SHP77 (cell line): ENCODE measurements around the gene RNF7.
"Not testable (repeated sequence)": the region's sequence is repeated elsewhere in the genome, so short reads cannot be mapped to it uniquely, and the experiment has no call there.

Experiments
- DNase-seq, 2 experiments: peaks; one replicate each; lab custom pipeline; 2025; lab: John Stamatoyannopoulos, UW

The RNF7 gene

DNA sequence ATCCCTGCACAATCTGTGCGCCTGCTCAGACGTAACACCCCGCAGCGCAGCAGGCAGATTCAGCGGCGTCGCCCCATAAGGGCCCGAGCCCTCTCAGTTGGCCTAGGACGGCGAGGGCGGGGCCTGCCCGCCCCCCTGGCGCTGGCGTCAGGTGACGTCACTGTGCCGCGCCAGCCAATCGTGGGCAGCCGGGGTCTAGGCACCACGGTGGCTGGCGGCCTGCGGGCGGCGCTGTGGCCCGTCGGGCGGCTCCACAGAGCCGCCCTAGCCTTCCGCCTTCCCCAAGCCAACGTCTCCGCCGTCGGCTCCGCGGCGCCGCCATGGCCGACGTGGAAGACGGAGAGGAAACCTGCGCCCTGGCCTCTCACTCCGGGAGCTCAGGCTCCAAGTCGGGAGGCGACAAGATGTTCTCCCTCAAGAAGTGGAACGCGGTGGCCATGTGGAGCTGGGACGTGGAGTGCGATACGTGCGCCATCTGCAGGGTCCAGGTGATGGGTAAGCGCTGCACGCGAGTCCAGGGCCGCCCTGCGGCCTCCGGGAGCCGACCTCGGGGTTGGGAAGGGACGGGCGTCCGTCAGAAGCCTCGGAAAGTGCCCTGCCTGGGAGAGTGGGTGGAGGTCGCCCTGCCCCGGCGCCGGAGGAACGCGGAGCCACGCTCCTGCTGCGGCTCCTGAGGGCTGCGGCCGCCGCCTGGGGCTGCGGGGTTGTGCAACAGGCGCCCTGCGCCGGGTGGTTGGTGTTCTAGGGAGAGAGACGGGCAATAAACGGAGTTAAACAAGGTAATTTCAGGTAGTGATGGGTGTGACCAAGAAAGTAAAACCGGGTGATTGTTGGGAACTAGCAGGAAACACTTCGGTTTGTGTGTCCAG is at the start of gene RNF7:
Gene RNF7, plus strand, starts transcription at position 277 of the 869 bp plus-strand sequence. Its CDS starts 44 bp downstream, at position 321.
- DNase-seq, result peak; percentile 91 to 92

DNA sequence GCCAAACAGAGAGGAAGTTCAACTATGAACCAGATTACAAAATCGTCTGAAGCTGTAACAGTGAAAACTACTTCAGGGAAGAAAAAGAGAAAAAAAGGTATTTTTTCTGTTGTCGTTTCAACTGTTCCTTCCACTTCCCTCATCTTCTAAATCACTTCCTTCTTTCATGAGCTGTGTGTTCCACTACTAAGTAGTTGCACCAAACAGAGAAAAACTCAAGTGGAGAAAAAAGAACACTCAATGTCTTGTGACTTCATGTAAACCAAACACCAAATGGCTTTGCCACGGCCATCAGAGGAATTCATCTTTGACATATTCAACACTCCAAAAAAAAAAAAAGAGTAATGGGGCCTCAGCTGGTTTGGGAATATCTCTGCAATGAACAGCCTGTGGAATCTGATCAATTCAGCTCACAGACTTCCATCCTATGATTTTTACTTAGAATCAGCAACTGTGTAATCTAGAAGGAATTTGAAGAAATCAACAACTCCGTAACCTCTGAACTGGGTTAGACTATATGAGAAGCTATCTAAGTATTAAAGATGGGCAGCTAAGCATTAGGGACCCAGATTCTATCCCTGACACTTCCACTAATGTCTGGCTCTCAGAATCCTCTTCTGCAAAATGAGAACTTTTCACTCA is 47.5 kb upstream of the RNF7 start:
- no peak for DNase-seq

DNA sequence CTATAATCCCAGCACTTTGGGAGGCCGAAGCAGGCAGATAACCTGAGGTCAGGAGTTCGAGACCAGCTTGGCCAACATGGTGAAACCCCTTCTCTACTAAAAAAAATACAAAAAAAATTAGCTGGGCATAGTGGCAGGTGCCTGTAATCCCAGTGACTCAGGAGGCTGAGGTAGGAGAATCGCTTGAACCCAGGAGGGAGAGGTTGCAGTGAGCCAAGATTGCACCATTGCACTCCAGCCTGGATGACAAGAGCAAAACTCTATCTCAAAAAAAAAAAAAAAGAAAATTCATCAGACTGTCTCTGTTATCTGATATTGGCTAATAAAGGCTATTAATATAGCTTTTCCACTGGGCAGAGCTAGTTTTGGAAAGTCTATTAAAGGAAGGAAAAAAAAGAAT is 46.6 kb upstream of the RNF7 start:
- not testable (repeated sequence) for DNase-seq

DNA sequence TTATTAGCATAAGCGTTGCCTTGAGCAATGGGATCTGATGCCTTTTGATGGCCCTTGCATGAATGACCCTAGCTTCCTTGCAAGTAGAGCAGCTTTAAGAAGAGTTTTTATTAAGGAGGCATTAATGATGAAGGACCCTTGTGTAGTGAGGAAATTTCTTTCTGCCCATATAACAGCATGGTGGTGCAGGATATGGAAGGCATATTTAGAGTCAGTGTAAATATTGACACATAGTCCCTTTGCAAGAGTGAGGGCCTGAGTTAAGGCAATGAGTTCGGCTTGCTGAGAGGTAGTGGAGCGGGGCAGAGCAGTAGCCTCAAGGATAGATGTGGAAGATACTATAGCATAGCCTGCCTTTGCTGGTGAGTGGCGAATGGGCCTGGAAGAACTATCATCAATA is 45.1 kb upstream of the RNF7 start:
- DNase-seq, result not testable (repeated sequence)

DNA sequence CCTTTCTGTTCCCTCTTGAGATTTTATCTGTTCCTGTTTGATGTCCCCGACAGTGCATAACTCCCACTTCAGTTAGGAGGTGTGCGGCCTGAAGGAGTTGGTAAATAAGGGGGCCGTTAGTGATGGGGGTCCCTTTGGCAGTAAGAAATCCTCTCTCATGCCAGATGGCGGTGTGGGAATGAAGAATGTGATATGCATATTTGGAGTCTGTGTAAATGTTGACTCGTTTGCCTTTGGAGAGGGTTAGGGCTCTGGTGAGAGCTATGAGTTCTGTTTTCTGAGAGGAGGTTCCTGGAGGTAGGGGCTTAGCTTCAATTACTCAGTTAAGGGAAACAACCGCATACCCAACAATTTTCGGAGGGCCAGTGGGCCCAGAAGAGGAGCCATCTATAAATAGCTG is 38.8 kb upstream of the RNF7 start:
- no peak for DNase-seq

DNA sequence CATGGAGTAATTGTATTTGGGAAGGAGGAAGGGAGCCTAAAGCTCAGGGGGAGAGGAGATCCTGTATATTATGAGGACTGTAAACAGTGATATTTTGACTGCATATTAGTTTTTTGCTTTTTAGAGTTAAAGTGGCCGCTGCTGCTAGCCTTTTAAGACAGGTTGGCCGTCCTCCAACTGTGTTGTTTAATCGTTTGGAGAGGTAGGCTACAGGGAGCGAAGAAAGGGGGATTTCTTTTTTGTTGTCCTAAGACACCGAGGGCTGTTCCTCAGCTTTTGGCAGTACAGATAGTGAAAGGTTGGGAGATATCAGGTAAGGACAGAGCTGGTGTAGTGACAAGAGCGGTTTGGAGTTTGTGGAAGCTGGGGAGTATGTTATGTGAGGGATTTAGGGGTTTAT is 38.2 kb upstream of the RNF7 start:
- no peak for DNase-seq

DNA sequence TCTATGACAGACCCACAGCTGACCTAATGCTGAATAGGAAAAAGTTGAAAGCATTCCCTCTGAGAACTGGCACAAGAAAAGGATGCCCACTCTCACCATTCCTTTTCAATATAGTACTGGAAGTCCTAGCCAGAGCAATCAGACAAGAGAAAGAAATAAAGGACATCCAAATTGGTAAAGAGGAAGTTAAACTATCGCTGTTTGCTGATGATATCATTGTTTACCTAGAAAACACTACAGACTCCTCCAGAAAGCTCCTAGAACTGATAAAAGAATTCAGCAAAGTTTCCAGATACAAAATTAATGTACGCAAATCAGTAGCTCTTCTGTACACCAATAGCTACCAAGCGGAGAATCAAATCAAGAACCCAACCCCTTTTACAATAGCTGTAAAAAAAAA is 34.7 kb upstream of the RNF7 start:
- not testable (repeated sequence) for DNase-seq

DNA sequence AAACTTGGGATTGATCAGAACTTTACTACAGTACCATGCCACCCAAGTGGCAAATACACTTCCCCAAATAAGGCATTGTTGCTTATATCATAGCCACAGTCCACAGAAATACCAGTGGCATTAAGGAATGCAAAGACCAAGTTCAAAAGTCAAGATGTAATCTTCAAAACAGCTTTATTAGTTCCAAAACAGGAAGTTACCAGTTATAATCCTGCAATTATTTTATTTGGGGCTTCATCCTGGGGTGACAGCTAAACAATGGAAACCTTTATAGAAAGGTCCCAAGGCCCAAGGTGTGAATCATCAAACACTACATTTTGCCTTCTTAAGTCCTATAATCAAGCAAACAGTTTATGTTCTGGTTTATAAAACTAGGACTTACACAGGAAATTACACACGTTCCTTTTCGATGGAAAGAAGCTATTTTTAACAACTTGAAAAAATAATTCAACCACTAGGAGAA is 30.3 kb upstream of the RNF7 start:
- DNase-seq, result no peak

DNA sequence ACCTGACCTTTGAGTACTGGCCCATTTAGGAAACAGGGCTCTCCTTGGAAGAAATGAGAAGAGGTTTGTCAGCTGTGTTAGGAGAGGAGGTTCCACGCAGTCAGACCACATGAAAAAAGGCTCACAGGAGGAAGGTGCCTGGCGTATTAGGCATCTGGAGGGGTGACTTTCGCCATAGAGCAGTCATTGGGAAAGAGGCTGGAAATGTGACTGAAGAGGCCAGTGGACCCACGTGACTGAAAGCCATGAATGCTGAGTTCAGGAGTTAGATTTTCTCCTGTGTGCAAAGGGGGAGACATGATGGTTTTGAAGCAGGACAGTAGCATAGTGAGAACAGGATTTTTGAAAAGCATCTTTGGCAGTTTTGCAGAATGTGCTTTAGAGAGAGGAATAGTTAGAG is 29.7 kb upstream of the RNF7 start:
- no peak for DNase-seq

DNA sequence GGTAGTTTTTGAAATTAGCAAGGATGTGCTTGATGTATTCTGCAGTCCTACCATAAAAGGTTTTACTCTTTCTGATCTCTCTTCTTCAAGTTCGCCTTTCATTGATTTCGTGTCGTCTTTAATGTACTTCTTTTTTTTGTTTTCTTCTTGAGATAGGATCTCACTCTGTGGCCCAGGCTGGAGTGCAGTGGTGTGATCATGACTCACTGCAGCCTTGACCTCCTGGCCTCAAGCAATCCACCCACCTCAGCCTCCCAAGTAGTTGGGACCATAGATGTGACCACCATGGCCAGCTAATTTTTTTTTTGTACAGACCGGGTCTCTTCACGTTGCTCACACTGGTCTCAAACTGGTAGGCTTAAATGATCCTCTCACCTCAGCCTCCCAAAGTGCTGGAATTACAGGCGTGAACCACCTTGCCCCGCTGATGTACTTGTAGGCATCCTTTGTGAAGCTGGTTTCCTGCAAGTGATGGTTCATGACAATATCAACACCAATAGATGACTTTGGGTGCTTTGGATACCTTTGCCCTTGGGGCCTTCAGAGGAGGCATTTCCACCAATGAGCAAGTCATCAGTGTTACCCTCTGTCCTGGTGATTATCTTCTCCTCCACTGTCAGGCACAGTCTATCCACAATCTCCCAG is 28.9 kb upstream of the RNF7 start:
- DNase-seq, result no peak

DNA sequence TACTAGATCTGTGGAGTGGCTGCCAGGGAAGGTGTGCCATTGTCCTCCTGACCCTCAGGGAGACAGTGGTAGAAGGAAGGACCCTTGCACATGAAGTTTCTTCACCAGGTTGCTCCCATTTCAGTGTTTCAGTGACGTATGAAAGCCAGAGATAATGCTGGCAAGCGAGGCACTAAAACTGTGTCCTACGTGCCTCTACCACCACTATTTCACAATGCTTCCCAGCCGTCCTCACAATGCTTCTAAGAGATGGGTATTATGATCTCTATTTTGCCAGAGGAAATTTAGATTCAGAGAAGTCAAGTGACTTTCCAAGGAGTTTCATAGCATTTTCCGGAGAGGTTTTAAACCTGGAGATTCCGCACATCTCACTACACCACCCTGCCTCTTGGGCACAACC is 28.0 kb upstream of the RNF7 start:
- DNase-seq, result no peak

DNA sequence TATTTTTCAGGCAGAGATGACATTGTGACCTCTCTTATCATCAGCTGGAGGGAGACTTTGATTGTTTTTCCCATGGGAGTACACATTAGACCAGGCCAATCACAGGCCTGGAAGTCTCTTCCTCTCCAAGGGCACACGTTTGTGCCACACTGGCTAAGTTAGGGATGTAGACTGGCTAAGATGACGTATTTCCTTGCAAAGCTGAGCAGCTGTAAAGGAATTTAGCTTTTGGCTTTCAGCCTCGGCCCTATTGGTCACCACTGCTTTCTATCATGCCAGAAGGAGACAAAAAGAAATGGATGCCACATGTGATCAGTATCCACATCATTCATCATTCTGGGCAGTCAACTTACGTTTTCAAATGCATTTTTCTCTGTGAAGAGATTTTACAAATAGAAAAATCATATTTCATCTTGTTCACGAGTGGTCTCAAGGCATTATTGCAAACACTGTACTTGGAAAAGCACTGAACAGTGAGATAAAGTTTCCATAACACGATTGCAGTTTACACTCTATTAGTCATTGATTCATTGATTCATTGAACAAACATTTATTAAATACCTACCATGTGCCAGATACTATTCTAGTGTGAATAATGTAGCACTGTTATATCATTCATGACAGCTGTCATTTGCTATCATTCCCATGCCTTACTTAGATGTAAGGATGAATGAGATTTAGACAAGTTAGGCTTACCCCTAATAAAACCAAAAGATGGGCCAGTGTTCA is 27.0 kb upstream of the RNF7 start:
- no peak for DNase-seq

DNA sequence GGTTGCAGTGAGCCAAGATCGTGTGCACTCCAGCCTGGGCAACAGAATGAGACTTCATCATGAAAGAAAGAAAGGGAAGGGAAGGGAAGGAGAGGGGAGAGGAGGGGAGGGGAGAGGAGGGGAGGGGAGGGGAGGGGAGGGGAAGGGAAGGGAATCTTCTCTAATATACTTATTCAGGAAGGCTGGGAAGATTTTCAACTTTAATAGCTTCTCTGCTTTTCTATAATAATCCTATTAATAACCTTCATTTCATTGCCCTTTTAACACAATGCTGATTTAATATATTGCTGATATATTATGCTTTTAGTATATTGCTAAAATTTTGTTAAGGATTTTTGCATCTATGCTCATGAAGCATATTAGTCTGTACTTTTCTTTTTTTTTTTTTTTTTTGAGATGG is 23.4 kb upstream of the RNF7 start:
- no peak for DNase-seq

DNA sequence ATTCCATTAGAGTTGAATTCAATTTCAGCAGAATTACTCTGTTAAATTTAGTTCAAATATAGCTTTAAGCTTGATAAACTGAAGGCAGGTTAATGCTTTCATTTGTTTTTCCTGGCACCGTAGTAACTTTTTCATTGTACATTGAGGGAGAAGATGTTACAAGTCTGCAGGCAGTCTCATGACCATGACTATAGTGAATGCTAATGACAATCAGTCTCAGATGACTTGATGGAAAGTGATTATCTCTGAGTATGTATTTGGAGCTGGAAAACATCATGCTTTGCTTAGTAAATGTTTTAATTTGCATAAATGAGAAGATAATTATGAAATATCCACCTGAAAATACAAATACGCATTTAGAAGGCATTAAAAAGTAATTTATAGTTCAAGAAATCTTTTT is 16.0 kb upstream of the RNF7 start:
- no peak for DNase-seq

DNA sequence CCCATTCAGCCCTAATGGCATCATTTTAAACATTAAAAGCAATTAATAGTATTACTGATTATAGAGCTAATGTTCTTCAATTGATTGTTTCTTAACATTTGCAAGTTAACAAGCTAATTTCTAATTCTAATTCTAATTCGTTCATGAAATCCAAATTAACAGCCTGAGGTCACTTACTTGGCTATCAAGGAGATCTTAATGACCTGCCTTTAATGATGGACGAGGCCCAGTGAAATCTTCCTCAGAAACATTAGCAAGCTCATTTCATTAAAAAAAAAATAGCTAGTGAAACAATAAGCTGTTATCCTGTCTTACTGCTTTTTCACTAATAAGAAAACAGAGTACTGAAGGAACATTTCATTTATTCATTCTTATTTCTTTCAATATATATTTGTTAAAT is 15.4 kb upstream of the RNF7 start:
- DNase-seq, result no peak

DNA sequence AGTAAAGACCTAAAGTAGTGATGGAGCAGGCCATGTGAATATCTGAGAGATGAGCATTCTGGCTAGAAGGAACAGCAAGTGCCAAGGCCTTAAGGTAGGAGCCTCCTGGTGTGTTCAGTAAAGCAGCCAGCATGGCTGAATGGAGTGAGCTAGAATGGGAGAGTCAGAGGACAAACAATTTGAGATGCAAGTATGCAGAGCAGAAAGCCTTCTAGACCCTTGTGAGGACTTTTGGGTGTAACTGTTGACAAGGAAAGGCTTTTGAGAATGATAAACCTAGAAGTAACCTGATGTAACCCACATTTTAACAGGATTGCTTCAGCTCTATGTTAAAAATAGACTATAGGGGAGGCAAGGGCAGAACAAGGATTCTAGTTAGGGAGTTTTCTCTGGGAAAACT is 14.8 kb upstream of the RNF7 start:
- no peak for DNase-seq

DNA sequence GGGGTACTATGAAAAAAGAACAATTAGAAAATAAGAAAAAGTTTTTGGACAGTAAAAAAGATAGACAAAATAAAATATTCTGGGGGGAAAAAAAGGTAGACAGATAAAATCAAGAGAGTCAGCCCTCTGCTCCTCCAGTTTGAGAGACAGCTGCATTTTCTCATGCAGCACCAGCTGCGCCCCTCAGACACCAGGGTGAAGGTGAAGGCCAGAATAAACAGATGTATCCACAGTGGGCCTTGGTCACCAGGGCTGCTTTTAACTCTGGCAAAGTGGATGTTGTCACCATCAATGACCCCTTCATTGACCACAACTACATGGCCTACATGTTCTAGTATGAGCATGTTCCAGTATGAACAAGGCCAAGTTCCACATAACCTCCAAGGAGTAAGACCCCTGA is 13.9 kb upstream of the RNF7 start:
- DNase-seq, result no peak

DNA sequence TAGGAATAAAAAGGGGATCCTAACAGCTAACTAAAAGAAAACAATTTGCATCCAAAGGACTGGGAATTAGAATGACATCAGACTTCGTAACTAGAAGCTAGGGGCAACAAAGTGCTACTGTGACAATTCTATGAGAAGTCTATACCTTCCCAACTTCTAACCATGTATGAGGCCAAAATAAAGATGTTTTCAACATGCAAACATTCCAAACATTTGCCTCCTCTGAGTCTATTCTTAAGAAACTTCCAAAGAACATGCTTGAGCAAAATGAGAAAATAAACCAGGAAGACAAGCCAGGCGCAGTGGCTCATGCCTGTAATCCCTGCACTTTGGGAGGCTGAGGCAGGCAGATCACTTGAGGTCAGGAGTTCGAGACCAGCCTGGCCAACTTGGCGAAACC is 13.1 kb upstream of the RNF7 start:
- no peak for DNase-seq

DNA sequence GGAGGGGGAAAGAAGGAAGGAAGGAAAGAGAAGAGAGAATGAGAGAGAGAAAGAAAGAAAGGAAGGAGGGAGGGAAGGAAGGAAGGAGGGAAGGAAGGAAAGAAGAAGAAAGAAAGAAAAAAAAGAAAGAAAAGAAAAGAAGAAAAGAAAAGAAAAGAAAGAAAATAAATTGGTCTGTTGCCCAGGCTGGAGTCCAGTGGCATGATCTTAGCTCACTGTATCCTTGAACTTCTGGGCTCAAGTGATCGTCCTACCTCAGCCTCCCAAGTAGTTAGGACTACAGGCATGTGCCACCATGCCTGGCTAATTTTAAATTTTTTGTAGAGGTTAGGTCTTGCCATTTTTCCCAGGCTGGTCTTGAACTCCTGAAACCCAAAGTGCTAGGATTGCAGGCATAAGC is 11.6 kb upstream of the RNF7 start:
- DNase-seq, result no peak

DNA sequence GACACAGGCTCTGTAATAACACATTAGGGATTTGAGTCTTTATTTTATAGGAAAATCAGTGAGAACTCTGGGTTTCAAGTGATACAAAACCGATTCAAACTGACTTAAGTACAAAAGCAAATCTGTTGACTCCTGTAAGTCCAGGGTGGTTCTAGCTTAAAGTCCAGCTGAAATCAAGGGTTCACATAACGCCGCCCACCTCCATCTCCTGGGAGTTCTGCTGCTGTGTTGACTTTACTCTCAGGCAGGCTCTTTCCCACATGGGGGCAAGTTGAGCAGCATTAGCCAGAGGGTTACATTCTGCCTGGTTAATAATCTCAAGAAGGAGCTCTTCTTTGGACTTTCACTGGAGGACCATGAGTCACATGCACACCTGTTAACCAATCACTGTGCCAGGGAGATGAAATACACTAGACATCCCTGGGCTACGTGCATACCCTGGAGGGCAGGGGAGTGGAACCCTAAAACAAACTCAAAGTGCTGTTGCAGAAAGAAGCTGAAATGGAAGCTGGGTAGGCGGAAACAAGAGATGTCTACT is 9.7 kb upstream of the RNF7 start:
- DNase-seq, result no peak

DNA sequence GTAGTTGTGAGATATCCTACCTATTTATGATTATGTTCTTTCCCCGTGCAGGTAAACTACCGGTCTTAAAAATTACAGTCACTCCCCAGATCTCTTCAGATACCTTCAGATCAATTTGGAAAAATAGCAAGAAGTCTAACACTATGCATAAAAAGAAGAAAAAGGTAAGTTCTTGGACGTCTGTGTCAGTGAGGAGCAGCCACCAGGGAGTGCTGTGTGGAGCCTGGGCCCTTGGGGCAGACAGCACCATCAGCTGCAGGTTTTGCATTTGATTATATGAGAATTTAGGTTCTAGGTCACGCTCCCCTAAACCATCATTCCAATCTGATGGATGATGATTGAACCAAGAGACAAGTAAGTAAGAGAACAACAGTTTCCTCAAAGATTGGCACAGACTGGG is 8.9 kb upstream of the RNF7 start:
- no peak for DNase-seq

DNA sequence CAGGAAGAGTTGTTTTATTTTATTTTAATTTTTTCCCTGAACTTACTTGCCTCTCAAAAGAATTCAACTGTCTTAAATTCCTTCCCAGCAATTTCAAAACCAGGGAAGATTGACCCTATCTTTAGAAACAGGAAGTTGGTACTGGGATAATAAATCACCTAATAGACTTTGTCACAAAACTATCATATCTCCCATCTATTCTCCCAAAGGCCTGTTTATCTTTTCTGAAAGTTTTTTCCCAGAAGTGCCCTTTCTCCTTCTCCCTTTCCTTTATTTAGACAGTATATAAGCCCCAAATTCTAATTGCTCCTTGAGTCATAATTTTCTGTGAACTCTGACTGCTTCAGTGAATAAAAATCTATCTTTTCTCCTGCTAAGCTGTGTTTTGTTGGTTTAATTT is 2.9 kb upstream of the RNF7 start:
- DNase-seq, result no peak
